ENCODE data around the gene MSANTD1. TPM values are rescaled to one million over a fixed set of nuclear protein-coding genes. Genes with fewer than 3 reads are reported as not detected.
A peak's percentile ranks its signal among the peaks of the same experiment; 100 is the strongest.

The MSANTD1 gene
- total RNA-seq, 3 donors from 2014 or later (not counting 1 experiment from before 2014, with no cell fraction given): 0.54 to 2.2 (median 1.8) TPM

- ATAC-seq (no peak), DNase-seq (peak in 1 of 2 donors; percentile 4)
- peaks cover 68% of the 10 kb centered on the region for H3K36me3 ChIP-seq (ENCODE audit: control insufficient read depth, insufficient read depth, low read length)
- Mint-ChIP-seq H3K4me3 (no peak overlapping the region), H3K36me3 (peaks cover 23% of the 10 kb centered on the region), H3K27ac (no peak overlapping the region), H3K4me1 (peaks cover 22% of the 10 kb centered on the region in 2 donors), H3K27me3 (ENCODE audit: low read depth in 2 of 2) (no peaks in the 10 kb centered on the region), H3K9me3 (no peaks in the 10 kb centered on the region)
- no peaks in the 10 kb centered on the region for H3K9me3 ChIP-seq (ENCODE audit: control insufficient read depth, insufficient read depth, low read length)
- intact Hi-C loops (cut with micrococcal nuclease): no loop called here
- no peak overlapping the region for H3K27ac ChIP-seq (ENCODE audit: low read length)
- H3K4me1 ChIP-seq (ENCODE audit: control insufficient read depth, insufficient read depth, low read length): peaks cover 11% of the 10 kb centered on the region
- no peaks in the 10 kb centered on the region for H3K27me3 ChIP-seq (ENCODE audit: control insufficient read depth, insufficient read depth, low read length)
- 97% methylated on average over 14 of the region's 14 CpGs for WGBS (ENCODE audit: insufficient coverage)
- H3K4me3 ChIP-seq (ENCODE audit: low read length): no peak overlapping the region
- TF ChIP-seq CTCF (IDR thresholded peaks at IDR 0.05): no peak
Measured at GRCh38 chr4:3208826-3209225, 40.1 kb upstream of the MSANTD1 start.

DNA sequence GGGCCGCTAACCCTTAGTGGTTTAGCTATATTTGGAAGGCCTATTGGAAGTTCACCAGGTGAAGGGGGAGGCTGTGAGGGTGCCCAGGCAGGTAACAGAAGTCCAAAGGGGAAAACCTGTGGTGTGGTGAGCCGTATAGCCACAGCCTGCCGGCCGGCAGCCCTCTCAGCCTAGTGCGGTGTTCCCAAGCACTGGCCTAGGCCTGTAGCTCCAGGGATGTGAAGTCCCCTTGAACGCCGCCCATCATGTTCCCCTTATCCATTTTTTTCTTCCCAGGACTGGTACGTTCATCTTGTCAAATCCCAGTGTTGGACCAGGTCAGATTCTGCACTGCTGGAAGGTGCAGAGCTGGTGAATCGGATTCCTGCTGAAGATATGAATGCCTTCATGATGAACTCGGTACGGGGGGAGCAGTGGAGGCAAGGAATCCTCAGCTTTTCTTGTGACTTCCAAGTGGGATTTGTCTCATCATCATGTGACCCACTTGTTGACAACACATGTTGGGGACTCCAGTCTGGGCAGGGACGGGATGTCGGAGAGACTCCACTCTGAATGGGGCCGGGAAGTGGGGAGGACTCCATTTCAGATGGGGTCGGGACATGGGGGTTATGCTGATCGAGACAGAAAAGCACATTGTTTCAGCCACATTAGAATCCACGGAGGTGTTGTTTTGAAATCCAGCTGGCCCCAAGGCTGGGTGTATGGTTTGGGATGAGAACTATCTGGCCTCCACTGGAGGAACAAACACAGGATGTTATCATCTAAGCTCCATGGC lies 39.2 kb upstream of the MSANTD1 start:
- no peaks in the 10 kb centered on the region for H3K9me3 ChIP-seq (ENCODE audit: control insufficient read depth, insufficient read depth, low read length)
- Mint-ChIP-seq H3K4me1 (peaks cover 13 to 16% of the 10 kb centered on the region in 2 donors), H3K4me3 (no peak overlapping the region), H3K9me3 (no peaks in the 10 kb centered on the region), H3K27me3 (ENCODE audit: low read depth in 2 of 2) (no peaks in the 10 kb centered on the region), H3K36me3 (peaks cover 26% of the 10 kb centered on the region), H3K27ac (no peak overlapping the region)
- ATAC-seq (no peak), DNase-seq (peak in 1 of 2 donors; percentile 7)
- no peak overlapping the region for H3K4me3 ChIP-seq (ENCODE audit: low read length)
- peaks cover 2% of the 10 kb centered on the region for H3K4me1 ChIP-seq (ENCODE audit: control insufficient read depth, insufficient read depth, low read length)
- 98% methylated on average over 17 of the region's 17 CpGs for WGBS (ENCODE audit: insufficient coverage)
- H3K36me3 ChIP-seq (ENCODE audit: control insufficient read depth, insufficient read depth, low read length): peaks cover 77% of the 10 kb centered on the region
- no peak overlapping the region for H3K27ac ChIP-seq (ENCODE audit: low read length)
- TF ChIP-seq CTCF (IDR thresholded peaks at IDR 0.05): no peak
- intact Hi-C loops (cut with micrococcal nuclease): no loop called here
- no peaks in the 10 kb centered on the region for H3K27me3 ChIP-seq (ENCODE audit: control insufficient read depth, insufficient read depth, low read length)

DNA sequence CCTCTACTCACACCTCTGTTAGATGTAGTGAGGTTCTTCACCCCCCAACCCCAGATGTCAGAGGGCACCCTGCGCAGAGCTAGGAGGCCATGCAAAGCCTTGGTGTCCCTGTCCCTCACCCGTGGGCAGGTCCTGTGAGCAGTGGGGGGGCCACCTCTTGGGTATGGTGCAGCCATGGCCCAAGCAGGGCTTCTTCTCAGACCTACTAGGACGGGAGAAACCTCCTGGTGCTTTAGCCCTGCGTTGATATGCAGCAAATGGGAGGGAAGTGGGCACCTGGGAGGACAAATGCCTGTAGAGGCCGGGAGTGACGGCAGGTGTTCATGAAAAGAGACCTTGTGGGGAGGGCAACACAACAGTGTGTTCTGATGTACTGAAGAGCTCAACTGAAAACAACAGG lies 38.5 kb upstream of the MSANTD1 start:
- Histone ChIP-seq H3K36me3 (ENCODE audit: control insufficient read depth, insufficient read depth, low read length) (peaks cover 84% of the 10 kb centered on the region), H3K4me1 (ENCODE audit: control insufficient read depth, insufficient read depth, low read length) (no peaks in the 10 kb centered on the region), H3K27me3 (ENCODE audit: control insufficient read depth, insufficient read depth, low read length) (no peaks in the 10 kb centered on the region), H3K9me3 (ENCODE audit: control insufficient read depth, insufficient read depth, low read length) (no peaks in the 10 kb centered on the region), H3K4me3 (ENCODE audit: low read length) (no peak overlapping the region), H3K27ac (ENCODE audit: low read length) (no peak overlapping the region)
- Mint-ChIP-seq H3K4me1 (peaks cover 12 to 15% of the 10 kb centered on the region in 2 donors), H3K27ac (no peak overlapping the region), H3K4me3 (no peak overlapping the region), H3K36me3 (peaks cover 29% of the 10 kb centered on the region), H3K27me3 (ENCODE audit: low read depth in 2 of 2) (no peaks in the 10 kb centered on the region), H3K9me3 (no peaks in the 10 kb centered on the region)
- ATAC-seq (no peak), DNase-seq (no peak)
- TF ChIP-seq CTCF (IDR thresholded peaks at IDR 0.05): no peak
- intact Hi-C loops (cut with micrococcal nuclease): no loop called here
- 97% methylated on average over 6 of the region's 6 CpGs for WGBS (ENCODE audit: insufficient coverage)

DNA sequence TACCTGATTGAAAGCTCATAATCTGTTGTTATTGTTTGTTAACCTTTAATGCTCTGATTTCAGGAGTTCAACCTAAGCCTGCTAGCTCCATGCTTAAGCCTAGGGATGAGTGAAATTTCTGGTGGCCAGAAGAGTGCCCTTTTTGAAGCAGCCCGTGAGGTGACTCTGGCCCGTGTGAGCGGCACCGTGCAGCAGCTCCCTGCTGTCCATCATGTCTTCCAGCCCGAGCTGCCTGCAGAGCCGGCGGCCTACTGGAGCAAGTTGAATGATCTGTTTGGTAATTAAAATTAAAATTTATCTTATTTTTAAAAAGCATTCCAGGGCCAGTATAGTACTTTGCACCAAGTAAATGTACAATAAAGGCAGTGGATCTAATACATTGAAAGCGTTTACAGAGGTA lies 37.1 kb upstream of the MSANTD1 start:
- TF ChIP-seq CTCF (IDR thresholded peaks at IDR 0.05): no peak
- 98% methylated on average over 8 of the region's 8 CpGs for WGBS (ENCODE audit: insufficient coverage)
- peaks cover 27% of the 10 kb centered on the region for H3K36me3 Mint-ChIP-seq

More for the DNA sequence above, 37.1 kb upstream of the MSANTD1 start:
- peaks cover 86% of the 10 kb centered on the region for H3K36me3 ChIP-seq (ENCODE audit: control insufficient read depth, insufficient read depth, low read length)
- H3K4me3 ChIP-seq (ENCODE audit: low read length): no peak overlapping the region
- DNase-seq (no peak), ATAC-seq (no peak)
- no peaks in the 10 kb centered on the region for H3K27me3 ChIP-seq (ENCODE audit: control insufficient read depth, insufficient read depth, low read length)
- no peaks in the 10 kb centered on the region for H3K4me1 ChIP-seq (ENCODE audit: control insufficient read depth, insufficient read depth, low read length)
- Mint-ChIP-seq H3K27me3 (ENCODE audit: low read depth in 2 of 2) (no peaks in the 10 kb centered on the region), H3K9me3 (no peaks in the 10 kb centered on the region), H3K4me3 (no peak overlapping the region), H3K4me1 (peaks cover 7 to 9% of the 10 kb centered on the region in 2 donors), H3K27ac (no peak overlapping the region)
- intact Hi-C loops (cut with micrococcal nuclease): no loop called here
- H3K27ac ChIP-seq (ENCODE audit: low read length): no peak overlapping the region
- no peaks in the 10 kb centered on the region for H3K9me3 ChIP-seq (ENCODE audit: control insufficient read depth, insufficient read depth, low read length)
